Spleen (tissue), 7 donors: ENCODE results near the gene NSF.

ENCODE experiments used
- CTCF ChIP-seq, 11 experiments: fragments of 200-600 bp in 7 of 11; fragments of 450-650 bp in 4 of 11; sonication (generic) in 4 of 11; IDR thresholded peaks in 8 of 11; conservative IDR thresholded peaks in 3 of 11; 1 replicate in 7 of 11; 2 replicates in 4 of 11; pipeline versions ENCODE4 v1.4.0 to v1.8.0; 2016 to 2021; ENCODE audit warnings: antibody characterized with exemption in 11 of 11, inconsistent platforms in 4 of 11, mild to moderate bottlenecking in 1 of 11
- POLR2A ChIP-seq, 3 donors: fragments of 450-650 bp; IDR thresholded peaks; one replicate each; pipeline ENCODE4 v1.5.1; 2017; ENCODE audit warnings: antibody characterized with exemption in 3 of 3, mild to moderate bottlenecking in 1 of 3
- POLR2AphosphoS5 ChIP-seq, 3 donors: sonication (generic); formaldehyde crosslinking; IDR thresholded peaks; one replicate each; pipeline ENCODE4 v1.5.1; 2017; ENCODE audit warnings: antibody characterized with exemption in 3 of 3
- donor health status: DM: no; HTN: no; CAD: no; lungs with moderate emphysema.
- donor health status: DM: no; HTN: no; CAD: no.
- donor health status: DM: no; HTN: no; CAD: no.

- TF ChIP-seq CTCF (IDR thresholded peaks at IDR 0.05 in 8 of 11, conservative IDR thresholded peaks at IDR 0.05 in 3 of 11) = no peak
- no peak for TF ChIP-seq POLR2AphosphoS5 (IDR thresholded peaks at IDR 0.05)
- no peak for TF ChIP-seq POLR2A (IDR thresholded peaks at IDR 0.05)
These were observed 183.2 kb downstream of the NSF start for GRCh38 chr17:46773676-46774075.
